PC-3 (cell line): Measurements from ENCODE around the gene SEC24B.

ENCODE experiments used
- EZH2 ChIP-seq: fragments of 300-600 bp; sonication (generic); IDR thresholded peaks from one replicate; pipeline ENCODE4 v1.6.1; 2017; ENCODE audit warnings: antibody characterized with exemption, mild to moderate bottlenecking, low read length; ENCODE audit not compliant: unreplicated experiment
- TF ChIP-seq, protein P1 (sequence below): fragments of 300-600 bp; sonication (generic); conservative IDR thresholded peaks from 2 replicates; pipeline ENCODE4 v1.5.1; 2017; ENCODE audit warnings: antibody characterized with exemption, low read depth, mild to moderate bottlenecking, low read length

DNA sequence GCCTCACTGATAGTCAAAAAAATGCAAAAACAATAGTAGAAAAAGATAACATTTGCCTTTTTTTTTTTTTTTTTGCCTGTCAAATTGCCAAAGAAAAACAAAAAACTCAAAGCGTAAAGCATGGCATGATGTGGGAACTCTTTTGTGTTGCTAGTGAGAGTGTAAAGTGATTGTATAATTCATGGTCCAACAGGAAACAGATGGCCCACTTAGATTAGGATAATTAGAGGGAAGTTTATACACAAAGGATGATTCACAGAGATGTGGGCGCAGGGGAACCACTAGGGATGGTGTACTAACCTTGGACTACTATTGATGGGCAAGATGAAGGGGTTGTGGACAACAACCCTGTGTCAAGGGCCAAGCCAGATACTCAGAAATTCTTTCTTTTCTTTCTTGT, 142.8 kb downstream of the SEC24B start:
- no peak for TF ChIP-seq EZH2
- TF ChIP-seq, protein P1, sequence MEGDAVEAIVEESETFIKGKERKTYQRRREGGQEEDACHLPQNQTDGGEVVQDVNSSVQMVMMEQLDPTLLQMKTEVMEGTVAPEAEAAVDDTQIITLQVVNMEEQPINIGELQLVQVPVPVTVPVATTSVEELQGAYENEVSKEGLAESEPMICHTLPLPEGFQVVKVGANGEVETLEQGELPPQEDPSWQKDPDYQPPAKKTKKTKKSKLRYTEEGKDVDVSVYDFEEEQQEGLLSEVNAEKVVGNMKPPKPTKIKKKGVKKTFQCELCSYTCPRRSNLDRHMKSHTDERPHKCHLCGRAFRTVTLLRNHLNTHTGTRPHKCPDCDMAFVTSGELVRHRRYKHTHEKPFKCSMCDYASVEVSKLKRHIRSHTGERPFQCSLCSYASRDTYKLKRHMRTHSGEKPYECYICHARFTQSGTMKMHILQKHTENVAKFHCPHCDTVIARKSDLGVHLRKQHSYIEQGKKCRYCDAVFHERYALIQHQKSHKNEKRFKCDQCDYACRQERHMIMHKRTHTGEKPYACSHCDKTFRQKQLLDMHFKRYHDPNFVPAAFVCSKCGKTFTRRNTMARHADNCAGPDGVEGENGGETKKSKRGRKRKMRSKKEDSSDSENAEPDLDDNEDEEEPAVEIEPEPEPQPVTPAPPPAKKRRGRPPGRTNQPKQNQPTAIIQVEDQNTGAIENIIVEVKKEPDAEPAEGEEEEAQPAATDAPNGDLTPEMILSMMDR, result no peak
